HepG2 (cell line): ENCODE results near the gene TTC4. TPM values are rescaled to one million over a fixed set of nuclear protein-coding genes. Genes with fewer than 3 reads are reported as not detected.

Experiments
- ATAC-seq: fragments of 200-7000 bp; cut with Tn5 transposase; 3 replicates; pipeline ENCODE4 v1.9.1; 2020; ENCODE audit warnings: mild to moderate bottlenecking, moderate library complexity
- BruUV-seq: library from RNA; stranded (reverse); fragments of 400-500 nt; replicated peaks from 2 replicates; lab custom pipeline; 2021; lab: Mats Ljungman, UMichigan
- CTCF ChIA-PET: fragments of 300-600 bp; formaldehyde crosslinking; extraction: SDS; loops from one replicate; lab custom pipeline; 2021; ENCODE audit warnings: low total read pairs, inconsistent platforms, low intra/inter-chr PET ratio; lab: Yijun Ruan, JAX
- POLR2A ChIA-PET: fragments of 350-600 bp; sonication (Branson Sonifier 250); formaldehyde crosslinking; loops from one replicate; lab custom pipeline; 2020; ENCODE audit warnings: antibody characterized with exemption, inconsistent platforms; lab: Yijun Ruan, JAX
- DNase-seq: peaks from one replicate; pipeline ENCODE4 v3.0.0-alpha.2; 2015; ENCODE audit warnings: low spot score
- FAIRE-seq: peaks from 3 replicates; lab custom pipeline; 2011; peaks lifted over from hg19 to GRCh38; lab: Jason Lieb, UNC
- H2AFZ ChIP-seq: one replicate; pipeline ENCODE4 v1.6.1; 2011; ENCODE audit warnings: low read length, inconsistent platforms
- H3K27ac ChIP-seq: fragments of 300-600 bp; 3 replicates; pipeline ENCODE4 v1.8.0; 2011; ENCODE audit warnings: mixed run types, mild to moderate bottlenecking, mixed read lengths, low read length, inconsistent platforms; ENCODE audit not compliant: insufficient read depth; ENCODE audit errors: extremely low read length
- H3K27me3 ChIP-seq, 2 experiments: fragments of 200-600 bp in 1 of 2; 2 replicates in 1 of 2; 3 replicates in 1 of 2; pipeline versions ENCODE4 v1.6.0 to v1.8.0; 2011; ENCODE audit warnings: low read length in 2 of 2, mild to moderate bottlenecking in 2 of 2, moderate library complexity in 2 of 2, inconsistent platforms in 1 of 2; ENCODE audit not compliant: insufficient read depth in 2 of 2, control insufficient read depth in 1 of 2
- H3K36me3 ChIP-seq, 2 experiments: fragments of 200-600 bp in 1 of 2; replicated peaks in 1 of 2; 2 replicates in 1 of 2; 3 replicates in 1 of 2; pipeline versions ENCODE4 v1.5.1 to v1.8.0; 2011; ENCODE audit warnings: low read length in 2 of 2, inconsistent platforms in 1 of 2; ENCODE audit not compliant: insufficient read depth in 2 of 2, control insufficient read depth in 1 of 2
- H3K4me1 ChIP-seq: 2 replicates; pipeline ENCODE4 v1.5.1; 2012; ENCODE audit warnings: low read length, inconsistent platforms; ENCODE audit not compliant: insufficient read depth
- H3K4me2 ChIP-seq: 2 replicates; pipeline ENCODE4 v1.6.0; 2011; ENCODE audit warnings: low read depth, low read length, inconsistent platforms
- H3K4me3 ChIP-seq, 3 experiments: fragments of 200-600 bp in 1 of 3; sonication (generic), shearing (Covaris generic) in 1 of 3; replicated peaks in 1 of 3; 2 replicates each; pipeline ENCODE4 v1.5.1; 2011 to 2016; ENCODE audit warnings: low read length in 3 of 3, inconsistent platforms in 2 of 3, low read depth in 2 of 3, mild to moderate bottlenecking in 2 of 3, control low read depth in 1 of 3, mixed read lengths in 1 of 3; ENCODE audit not compliant: insufficient read depth in 1 of 3
- H3K79me2 ChIP-seq: one replicate; pipeline ENCODE4 v1.6.1; 2011; ENCODE audit warnings: low read length, inconsistent platforms; ENCODE audit not compliant: insufficient read depth
- H3K9ac ChIP-seq: 2 replicates; pipeline ENCODE4 v1.6.0; 2011; ENCODE audit warnings: mild to moderate bottlenecking, low read depth, low read length, inconsistent platforms; ENCODE audit not compliant: insufficient read depth
- H3K9me3 ChIP-seq: 2 replicates; pipeline ENCODE4 v1.5.1; 2012; ENCODE audit warnings: mild to moderate bottlenecking, low read length
- H4K20me1 ChIP-seq: 2 replicates; pipeline ENCODE4 v1.6.0; 2011; ENCODE audit warnings: inconsistent platforms, mild to moderate bottlenecking, low read length, moderate library complexity; ENCODE audit not compliant: insufficient read depth
- BCLAF1 ChIP-seq: fragments of 450-650 bp; IDR thresholded peaks from 2 replicates; pipeline ENCODE4 v1.6.1; 2017; ENCODE audit warnings: mild to moderate bottlenecking
- BORCS8-MEF2B ChIP-seq: sonication (generic); formaldehyde crosslinking; IDR thresholded peaks from 2 replicates; pipeline ENCODE4 v1.8.0; 2022; ENCODE audit warnings: mild to moderate bottlenecking, missing genetic modification reagents
- MIXL1 ChIP-seq: IDR thresholded peaks from 2 replicates; pipeline ENCODE4 v1.6.1; 2016
- NR2C2 ChIP-seq: sonication (generic); formaldehyde crosslinking; IDR thresholded peaks from 2 replicates; pipeline ENCODE4 v1.4.0; 2020; ENCODE audit warnings: missing genetic modification reagents, mild to moderate bottlenecking, moderate library complexity, borderline replicate concordance
- PCBP2 ChIP-seq: fragments of 200-400 bp; formaldehyde crosslinking; optimal IDR thresholded peaks from 2 replicates; pipeline ENCODE3; 2018; ENCODE audit warnings: low read length, low read depth; ENCODE audit not compliant: poor library complexity, severe bottlenecking
- TEAD2 ChIP-seq: sonication (generic); formaldehyde crosslinking; IDR thresholded peaks from 2 replicates; pipeline ENCODE4 v1.9.0; 2021; ENCODE audit warnings: missing genetic modification reagents
- ZFY ChIP-seq: sonication (generic); formaldehyde crosslinking; IDR thresholded peaks from 2 replicates; pipeline ENCODE4 v1.4.0; 2020; ENCODE audit warnings: missing genetic modification reagents
- ZMAT3 ChIP-seq: sonication (generic); formaldehyde crosslinking; conservative IDR thresholded peaks from 2 replicates; pipeline ENCODE4 v1.7.0; 2021; ENCODE audit warnings: missing genetic modification reagents
- ZNF224 ChIP-seq: sonication (generic); formaldehyde crosslinking; IDR thresholded peaks from 2 replicates; pipeline ENCODE4 v1.5.0; 2020; ENCODE audit warnings: mild to moderate bottlenecking, missing genetic modification reagents
- WGBS: methylation state at CpG from one replicate; pipeline ENCODE4 v1.1.6; 2017; ENCODE audit warnings: low lambda C conversion rate; 5-methylcytosine and 5-hydroxymethylcytosine counted together
- in situ Hi-C: cut with HindIII; loops from 2 replicates; pipeline ENCODE4 v1.10.0; 2017; ENCODE audit warnings: low pct_unique_long_range_greater_than_20kb; ENCODE audit not compliant: extremely low pct_ligation_motif_present
- intact Hi-C: fragments of 100-400 bp; cut with micrococcal nuclease; formaldehyde crosslinking; loops from one replicate; pipeline ENCODE4 v1.10.0; 2022; ENCODE audit not compliant: unreplicated experiment
- polyA plus RNA-seq, 8 experiments: library from polyadenylated mRNA; depleted of rRNA in 3 of 8; stranded (reverse) in 7 of 8; unstranded in 1 of 8; fragments of >200 nt; fragmentation: Illumina TruSeq in 4 of 8; extraction: Trizol in 4 of 8; gene quantifications; 2 replicates each; pipeline versions ENCODE4 v1.2.1 to v1.2.3, GENCODE V29; 2011 to 2016; ENCODE audit warnings: low read depth in 4 of 8, missing spikeins in 1 of 8, mixed read lengths in 1 of 8; ENCODE audit not compliant: insufficient read depth in 1 of 8
- total RNA-seq, 5 experiments: library from RNA; depleted of rRNA; stranded (reverse); fragments of >200 nt; fragmentation: Illumina TruSeq; extraction: Trizol; gene quantifications; 2 replicates each; pipeline ENCODE4 v1.2.3, GENCODE V29; 2016; ENCODE audit warnings: low read depth in 1 of 5
- TF ChIP-seq, protein P1 (sequence below): sonication (generic); formaldehyde crosslinking; IDR thresholded peaks from 2 replicates; pipeline ENCODE4 v1.5.0; 2020; ENCODE audit warnings: mild to moderate bottlenecking, missing genetic modification reagents, moderate library complexity
- TF ChIP-seq, protein P2 (sequence below): sonication (generic); formaldehyde crosslinking; IDR thresholded peaks from 2 replicates; pipeline ENCODE4 v1.4.0; 2020; ENCODE audit warnings: missing genetic modification reagents

TTC4 gene
- total and polyA plus RNA-seq, 2 of the 13 experiments (the other 11 are each of a cell fraction or from before 2014, with no cell fraction given) = 13.1 to 24.7 TPM

DNA sequence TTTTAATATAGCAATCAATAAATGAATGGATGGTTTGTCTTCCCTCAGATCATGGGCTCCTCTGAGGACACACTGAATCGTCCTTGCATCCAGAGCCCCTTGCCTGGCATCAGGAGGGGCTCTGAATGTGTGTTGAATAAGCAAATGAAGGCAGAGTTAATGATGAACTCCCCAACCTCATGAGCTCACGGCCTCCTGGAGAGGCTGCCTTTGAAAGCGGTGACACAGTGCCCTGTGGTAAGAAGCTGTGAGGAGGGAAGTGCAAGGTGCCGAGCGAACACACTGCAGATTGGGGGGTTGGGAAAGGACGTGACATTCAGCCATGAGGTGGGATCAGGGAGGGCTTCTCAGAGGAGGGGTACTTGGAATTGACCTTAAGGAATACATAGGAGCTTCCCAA, 51.9 kb downstream of the TTC4 start (continued):
- no peak for TF ChIP-seq ZMAT3 (CRISPR knock-in tag)

DNA sequence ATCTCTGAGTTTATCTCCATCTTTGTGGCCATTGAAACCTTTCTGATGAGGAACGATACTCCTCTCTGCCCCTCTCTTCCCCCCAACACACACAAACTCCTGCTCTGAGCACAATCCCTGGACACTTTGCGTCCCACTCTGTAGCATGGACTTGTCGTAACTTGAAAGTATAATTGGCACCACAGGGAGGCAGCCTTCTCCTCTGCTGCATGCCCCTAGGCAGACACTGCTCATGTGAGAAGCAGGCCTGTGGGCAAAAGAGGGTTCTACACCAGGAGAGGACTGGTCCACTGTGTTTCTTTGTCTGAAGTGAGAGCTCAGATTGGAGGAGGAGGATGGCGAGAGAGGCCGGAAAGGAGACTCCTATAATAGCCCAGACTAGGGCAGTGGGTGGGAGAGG, 52.4 kb downstream of the TTC4 start:
- Histone ChIP-seq H3K9me3 (no peaks in the 10 kb centered on the region), H3K79me2 (peaks cover 10% of the 10 kb centered on the region), H3K4me1 (peaks cover 16% of the 10 kb centered on the region), H3K27ac (no peak overlapping the region), H3K36me3 (no peaks in the 10 kb centered on the region), H3K9ac (no peak overlapping the region), H2AFZ (no peak overlapping the region), H4K20me1 (no peaks in the 10 kb centered on the region), H3K4me2 (no peak overlapping the region), H3K27me3 (no peaks in the 10 kb centered on the region), H3K4me3 (no peak overlapping the region)
- intact Hi-C loops (no loop called here), in situ Hi-C loops (no loop called here)
- DNase-seq = peak; percentile 48
- POLR2A ChIA-PET = no interaction called here
- FAIRE-seq = peak; percentile 40
- CTCF ChIA-PET = interaction anchor here (0.9 kb wide), 1 partner anchor 24 kb away, joined by 3 read pairs; no protein-coding TSS in a partner anchor
- WGBS = 10% methylated on average over 5 of the region's 5 CpGs
- ATAC-seq = peak; percentile 55
- no TSS peak for BruUV-seq
- TF ChIP-seq ZFY (no peak), TEAD2 (no peak), ZNF224 (CRISPR knock-in tag) (no peak), MIXL1 (CRISPR knock-in tag) (peak; percentile 64; the same call in 1 of the 2 replicates), NR2C2 (no peak), BCLAF1 (no peak), BORCS8-MEF2B (CRISPR knock-in tag) (no peak), PCBP2 (no peak)
- TF ChIP-seq, protein P1, sequence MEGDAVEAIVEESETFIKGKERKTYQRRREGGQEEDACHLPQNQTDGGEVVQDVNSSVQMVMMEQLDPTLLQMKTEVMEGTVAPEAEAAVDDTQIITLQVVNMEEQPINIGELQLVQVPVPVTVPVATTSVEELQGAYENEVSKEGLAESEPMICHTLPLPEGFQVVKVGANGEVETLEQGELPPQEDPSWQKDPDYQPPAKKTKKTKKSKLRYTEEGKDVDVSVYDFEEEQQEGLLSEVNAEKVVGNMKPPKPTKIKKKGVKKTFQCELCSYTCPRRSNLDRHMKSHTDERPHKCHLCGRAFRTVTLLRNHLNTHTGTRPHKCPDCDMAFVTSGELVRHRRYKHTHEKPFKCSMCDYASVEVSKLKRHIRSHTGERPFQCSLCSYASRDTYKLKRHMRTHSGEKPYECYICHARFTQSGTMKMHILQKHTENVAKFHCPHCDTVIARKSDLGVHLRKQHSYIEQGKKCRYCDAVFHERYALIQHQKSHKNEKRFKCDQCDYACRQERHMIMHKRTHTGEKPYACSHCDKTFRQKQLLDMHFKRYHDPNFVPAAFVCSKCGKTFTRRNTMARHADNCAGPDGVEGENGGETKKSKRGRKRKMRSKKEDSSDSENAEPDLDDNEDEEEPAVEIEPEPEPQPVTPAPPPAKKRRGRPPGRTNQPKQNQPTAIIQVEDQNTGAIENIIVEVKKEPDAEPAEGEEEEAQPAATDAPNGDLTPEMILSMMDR (CRISPR knock-in tag) = peak; percentile 62
- TF ChIP-seq, protein P2, sequence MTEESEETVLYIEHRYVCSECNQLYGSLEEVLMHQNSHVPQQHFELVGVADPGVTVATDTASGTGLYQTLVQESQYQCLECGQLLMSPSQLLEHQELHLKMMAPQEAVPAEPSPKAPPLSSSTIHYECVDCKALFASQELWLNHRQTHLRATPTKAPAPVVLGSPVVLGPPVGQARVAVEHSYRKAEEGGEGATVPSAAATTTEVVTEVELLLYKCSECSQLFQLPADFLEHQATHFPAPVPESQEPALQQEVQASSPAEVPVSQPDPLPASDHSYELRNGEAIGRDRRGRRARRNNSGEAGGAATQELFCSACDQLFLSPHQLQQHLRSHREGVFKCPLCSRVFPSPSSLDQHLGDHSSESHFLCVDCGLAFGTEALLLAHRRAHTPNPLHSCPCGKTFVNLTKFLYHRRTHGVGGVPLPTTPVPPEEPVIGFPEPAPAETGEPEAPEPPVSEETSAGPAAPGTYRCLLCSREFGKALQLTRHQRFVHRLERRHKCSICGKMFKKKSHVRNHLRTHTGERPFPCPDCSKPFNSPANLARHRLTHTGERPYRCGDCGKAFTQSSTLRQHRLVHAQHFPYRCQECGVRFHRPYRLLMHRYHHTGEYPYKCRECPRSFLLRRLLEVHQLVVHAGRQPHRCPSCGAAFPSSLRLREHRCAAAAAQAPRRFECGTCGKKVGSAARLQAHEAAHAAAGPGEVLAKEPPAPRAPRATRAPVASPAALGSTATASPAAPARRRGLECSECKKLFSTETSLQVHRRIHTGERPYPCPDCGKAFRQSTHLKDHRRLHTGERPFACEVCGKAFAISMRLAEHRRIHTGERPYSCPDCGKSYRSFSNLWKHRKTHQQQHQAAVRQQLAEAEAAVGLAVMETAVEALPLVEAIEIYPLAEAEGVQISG (CRISPR knock-in tag) = 0 out of 2 replicates have a peak, but pooled peaks have one; percentile 10
